ENCODE measurements around the gene PDZD2.

DNA sequence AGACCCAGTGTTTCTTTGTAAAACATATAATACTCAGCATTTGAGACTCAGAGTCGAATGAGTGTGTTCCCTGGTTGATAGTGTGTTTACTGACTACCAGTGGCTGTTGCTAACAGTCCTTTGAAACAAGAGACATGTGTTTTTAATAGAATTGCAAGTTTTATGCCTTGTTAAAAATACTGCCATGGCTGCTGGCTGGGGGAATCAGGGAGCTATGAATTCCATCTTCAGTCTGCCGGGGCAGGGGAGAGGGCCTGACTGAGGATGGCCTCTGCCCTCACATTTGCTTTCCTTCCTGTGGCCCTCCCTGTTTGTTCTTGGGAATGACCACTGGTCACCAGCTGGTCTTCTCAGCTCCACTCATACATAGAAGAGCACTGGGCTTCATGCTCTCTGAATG is 63.8 kb downstream of the PDZD2 start:
- TF ChIP-seq CTCF (IDR thresholded peaks at IDR 0.05), result no peak
- no peak for TF ChIP-seq EZH2 (IDR thresholded peaks at IDR 0.05)
- TF ChIP-seq EZH2phosphoT487 (IDR thresholded peaks at IDR 0.05), result no peak

Measured in neural progenitor cell (in vitro differentiated cells).